Neuronal stem cell (in vitro differentiated cells): ENCODE data around the gene UBXN10.
A peak's percentile ranks its signal among the peaks of the same experiment; 100 is the strongest.

Source experiments
- DNase-seq: peaks from one replicate; pipeline ENCODE4 v3.0.0-alpha.2; 2013; ENCODE audit warnings: low spot score
- H2AFZ ChIP-seq: one replicate; pipeline ENCODE4 v1.6.1; 2013; ENCODE audit warnings: mild to moderate bottlenecking, low read length, inconsistent platforms
- H2AK5ac ChIP-seq: 2 replicates; pipeline ENCODE4 v1.6.1; 2013; ENCODE audit warnings: low read depth, mild to moderate bottlenecking, inconsistent platforms, low read length, moderate library complexity, mixed read lengths
- H2BK120ac ChIP-seq: 2 replicates; pipeline ENCODE4 v1.6.1; 2013; ENCODE audit warnings: low read depth, mild to moderate bottlenecking, inconsistent platforms, low read length, moderate library complexity, mixed read lengths
- H2BK12ac ChIP-seq: one replicate; pipeline ENCODE4 v1.6.1; 2013; ENCODE audit warnings: low read length, inconsistent platforms
- H2BK15ac ChIP-seq: 2 replicates; pipeline ENCODE4 v1.6.1; 2013; ENCODE audit warnings: mild to moderate bottlenecking, low read length, inconsistent platforms, mixed read lengths
- H2BK5ac ChIP-seq: one replicate; pipeline ENCODE4 v1.6.1; 2013; ENCODE audit warnings: inconsistent platforms, mild to moderate bottlenecking, low read length, moderate library complexity
- H3K14ac ChIP-seq: one replicate; pipeline ENCODE4 v1.6.1; 2013; ENCODE audit warnings: low read length, inconsistent platforms
- H3K18ac ChIP-seq: 2 replicates; pipeline ENCODE4 v1.6.1; 2013; ENCODE audit warnings: low read length, inconsistent platforms
- H3K23ac ChIP-seq: 2 replicates; pipeline ENCODE4 v1.6.1; 2013; ENCODE audit warnings: low read depth, mild to moderate bottlenecking, mixed read lengths, low read length, inconsistent platforms; ENCODE audit not compliant: poor library complexity
- H3K27ac ChIP-seq: replicated peaks from 3 replicates; pipeline ENCODE4 v1.5.1; 2013; ENCODE audit warnings: low read length, inconsistent platforms
- H3K27me3 ChIP-seq, 3 experiments: 2 replicates each; pipeline ENCODE4 v1.6.1; 2013; ENCODE audit warnings: low read length in 3 of 3, mild to moderate bottlenecking in 2 of 3, inconsistent platforms in 1 of 3, low read depth in 1 of 3, mixed read lengths in 1 of 3, moderate library complexity in 1 of 3; ENCODE audit not compliant: control insufficient read depth in 3 of 3, insufficient read depth in 3 of 3
- H3K36me3 ChIP-seq, 2 donors: replicated peaks in 1 of 2; 2 replicates each; pipeline ENCODE4 v1.6.1; 2013; ENCODE audit warnings: low read length in 2 of 2; ENCODE audit not compliant: control insufficient read depth in 2 of 2, insufficient read depth in 2 of 2
- H3K4ac ChIP-seq: 2 replicates; pipeline ENCODE4 v1.6.1; 2013; ENCODE audit warnings: inconsistent platforms, mild to moderate bottlenecking, low read length, moderate library complexity
- H3K4me1 ChIP-seq, 2 donors: 1 replicate in 1 of 2; 2 replicates in 1 of 2; pipeline ENCODE4 v1.6.1; 2013; ENCODE audit warnings: low read length in 2 of 2, low read depth in 1 of 2; ENCODE audit not compliant: control insufficient read depth in 2 of 2, insufficient read depth in 1 of 2
- H3K4me2 ChIP-seq: one replicate; pipeline ENCODE4 v1.6.1; 2013; ENCODE audit warnings: mild to moderate bottlenecking, low read length, inconsistent platforms; ENCODE audit not compliant: insufficient read depth, poor library complexity, severe bottlenecking
- H3K4me3 ChIP-seq, 2 donors: 2 replicates each; pipeline ENCODE4 v1.5.1; 2013; ENCODE audit warnings: low read length in 2 of 2, mild to moderate bottlenecking in 2 of 2, inconsistent platforms in 1 of 2, moderate library complexity in 1 of 2
- H3K79me1 ChIP-seq: one replicate; pipeline ENCODE4 v1.6.1; 2013; ENCODE audit warnings: low read depth, mild to moderate bottlenecking, inconsistent platforms, low read length, moderate library complexity
- H3K9ac ChIP-seq: one replicate; pipeline ENCODE4 v1.6.1; 2013; ENCODE audit warnings: mild to moderate bottlenecking, low read depth, low read length, inconsistent platforms; ENCODE audit not compliant: poor library complexity
- H3K9me3 ChIP-seq, 2 donors: replicated peaks in 1 of 2; 2 replicates each; pipeline versions ENCODE3 to v1.6.1; 2013; ENCODE audit warnings: low read length in 2 of 2, mild to moderate bottlenecking in 2 of 2, inconsistent platforms in 1 of 2, low read depth in 1 of 2, mixed read lengths in 1 of 2, moderate library complexity in 1 of 2; ENCODE audit not compliant: control insufficient read depth in 2 of 2, insufficient read depth in 1 of 2
- H4K8ac ChIP-seq: one replicate; pipeline ENCODE4 v1.6.1; 2013; ENCODE audit warnings: low read depth, mild to moderate bottlenecking, inconsistent platforms, low read length, moderate library complexity
- H4K91ac ChIP-seq: one replicate; pipeline ENCODE4 v1.6.1; 2013; ENCODE audit warnings: low read length, low read depth, mild to moderate bottlenecking, inconsistent platforms; ENCODE audit not compliant: poor library complexity
- WGBS, 2 donors: extraction: QIAGEN DNeasy Blood & Tissue Kit; methylation state at CpG; one replicate each; pipeline ENCODE4 v1.1.7; 2013; ENCODE audit warnings: missing lambda C conversion rate in 2 of 2, mixed read lengths in 1 of 2; ENCODE audit not compliant: insufficient read length in 2 of 2, insufficient replicate concordance in 1 of 2; ENCODE audit errors: extremely low coverage in 2 of 2; 5-methylcytosine and 5-hydroxymethylcytosine counted together

Gene UBXN10

GRCh38 chr1:20164694-20165202 lies 21.1 kb upstream of the UBXN10 start:
- Histone ChIP-seq H3K4me2 (no peak overlapping the region), H3K4me3 (no peak overlapping the region), H3K4me1 (peaks cover 0 to 2% of the 10 kb centered on the region in 2 donors), H3K27me3 (peaks cover 0 to 2% (median 0%) of the 10 kb centered on the region in 3 experiments), H2AFZ (no peak overlapping the region), H2BK120ac (no peak overlapping the region), H4K91ac (no peak overlapping the region), H3K14ac (no peak overlapping the region), H2BK12ac (no peak overlapping the region), H3K4ac (no peak overlapping the region), H3K79me1 (no peaks in the 10 kb centered on the region), H3K23ac (peak overlapping the region; percentile 49), H3K36me3 (no peaks in the 10 kb centered on the region), H3K9ac (no peak overlapping the region), H3K27ac (no peak overlapping the region), H3K9me3 (peaks cover 0 to 12% of the 10 kb centered on the region in 2 donors), H2BK15ac (no peak overlapping the region), H2AK5ac (no peak overlapping the region), H3K18ac (no peak overlapping the region), H4K8ac (no peak overlapping the region), H2BK5ac (no peak overlapping the region)
- no CpG with 5 or more reads among the region's 15 CpGs for WGBS, 2 donors
- no peak for DNase-seq

- no peak overlapping the region for H2BK12ac ChIP-seq
- peak overlapping the region; percentile 63 for H3K18ac ChIP-seq
- no peak overlapping the region for H3K4ac ChIP-seq
- H3K4me2 ChIP-seq: no peak overlapping the region
- no peak overlapping the region for H2BK5ac ChIP-seq
- H3K4me3 ChIP-seq: peak overlapping the region in 1 of 2 donors; percentile 69
- DNase-seq: no peak
- no peaks in the 10 kb centered on the region for H3K36me3 ChIP-seq
- H3K23ac ChIP-seq: peak overlapping the region; percentile 83
- no peak overlapping the region for H3K9ac ChIP-seq
- no peak overlapping the region for H3K14ac ChIP-seq
- WGBS, 2 donors: no CpG with 5 or more reads among the region's 16 CpGs
- H2BK120ac ChIP-seq: no peak overlapping the region
- peaks cover 0 to 10% of the 10 kb centered on the region in 2 donors for H3K9me3 ChIP-seq
- no peaks in the 10 kb centered on the region for H3K79me1 ChIP-seq
- no peak overlapping the region for H4K91ac ChIP-seq
- H3K27ac ChIP-seq: no peak overlapping the region
- peaks cover 0 to 2% (median 0%) of the 10 kb centered on the region in 3 experiments for H3K27me3 ChIP-seq
- no peak overlapping the region for H2AK5ac ChIP-seq
- H3K4me1 ChIP-seq: peaks cover 0 to 2% of the 10 kb centered on the region in 2 donors
- no peak overlapping the region for H2AFZ ChIP-seq
- no peak overlapping the region for H2BK15ac ChIP-seq
- H4K8ac ChIP-seq: no peak overlapping the region
These were observed 20.4 kb upstream of the UBXN10 start for GRCh38 chr1:20165522-20165951.

- Histone ChIP-seq H3K9me3 (peaks cover 0 to 9% of the 10 kb centered on the region in 2 donors), H3K27ac (no peak overlapping the region), H2AFZ (no peak overlapping the region), H4K8ac (no peak overlapping the region), H2BK5ac (no peak overlapping the region), H3K18ac (no peak overlapping the region), H3K4me2 (no peak overlapping the region), H2BK15ac (no peak overlapping the region), H3K14ac (no peak overlapping the region), H3K4me3 (no peak overlapping the region), H3K23ac (no peak overlapping the region), H2BK120ac (no peak overlapping the region), H3K4ac (no peak overlapping the region), H3K9ac (no peak overlapping the region), H3K4me1 (peaks cover 0 to 2% of the 10 kb centered on the region in 2 donors), H2AK5ac (no peak overlapping the region), H2BK12ac (no peak overlapping the region), H4K91ac (no peak overlapping the region), H3K27me3 (peaks cover 0 to 2% (median 0%) of the 10 kb centered on the region in 3 experiments), H3K79me1 (no peaks in the 10 kb centered on the region), H3K36me3 (no peaks in the 10 kb centered on the region)
- no peak for DNase-seq
- no CpG with 5 or more reads among the region's 17 CpGs for WGBS, 2 donors
These were observed 19.8 kb upstream of the UBXN10 start for GRCh38 chr1:20166051-20166450.

DNA sequence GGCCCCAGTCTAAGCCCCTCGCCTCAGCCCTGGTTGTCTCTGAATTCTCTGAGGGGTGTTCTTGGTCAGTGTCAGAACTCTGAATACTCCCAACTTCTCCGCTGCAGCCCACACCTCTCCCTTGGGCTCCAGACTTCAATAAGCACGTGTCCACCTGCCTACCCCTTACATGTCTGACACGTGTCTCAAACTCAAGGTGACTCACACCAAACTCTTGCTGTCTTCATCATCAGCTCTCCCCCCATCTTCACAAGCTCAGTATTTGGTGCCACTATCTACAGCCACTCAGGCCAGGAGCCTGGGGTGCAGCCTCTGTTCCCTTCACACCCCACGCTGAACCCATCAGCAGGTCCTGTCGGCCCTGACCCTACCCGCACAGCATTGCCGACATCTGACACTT lies 18.8 kb upstream of the UBXN10 start:
- H3K14ac ChIP-seq: no peak overlapping the region
- H2AK5ac ChIP-seq: no peak overlapping the region
- H2BK120ac ChIP-seq: no peak overlapping the region
- no peak overlapping the region for H2BK5ac ChIP-seq
- no peak overlapping the region for H2AFZ ChIP-seq
- H3K36me3 ChIP-seq: no peaks in the 10 kb centered on the region
- no CpG with 5 or more reads among the region's 8 CpGs for WGBS, 2 donors
- no peak overlapping the region for H3K4me2 ChIP-seq
- no peak overlapping the region for H3K4ac ChIP-seq
- H3K9me3 ChIP-seq: peaks cover 0 to 8% of the 10 kb centered on the region in 2 donors
- H3K27me3 ChIP-seq: peaks cover 0 to 2% (median 0%) of the 10 kb centered on the region in 3 experiments
- H2BK12ac ChIP-seq: no peak overlapping the region
- peak overlapping the region in 1 of 2 donors; percentile 19 for H3K4me3 ChIP-seq
- no peak overlapping the region for H4K8ac ChIP-seq
- no peak overlapping the region for H3K23ac ChIP-seq
- peaks cover 0 to 2% of the 10 kb centered on the region in 2 donors for H3K4me1 ChIP-seq
- DNase-seq: no peak
- no peak overlapping the region for H4K91ac ChIP-seq
- H2BK15ac ChIP-seq: no peak overlapping the region
- H3K18ac ChIP-seq: no peak overlapping the region
- H3K9ac ChIP-seq: no peak overlapping the region
- no peak overlapping the region for H3K27ac ChIP-seq
- H3K79me1 ChIP-seq: no peaks in the 10 kb centered on the region
